Effector CD8-positive, alpha-beta T cell (primary cell): Measurements from ENCODE around the gene SLC37A1.
A peak's percentile ranks its signal among the peaks of the same experiment; 100 is the strongest.

ENCODE experiments used
- DNase-seq: peaks from one replicate; lab custom pipeline; 2025; lab: John Stamatoyannopoulos, UW

SLC37A1 gene

DNA sequence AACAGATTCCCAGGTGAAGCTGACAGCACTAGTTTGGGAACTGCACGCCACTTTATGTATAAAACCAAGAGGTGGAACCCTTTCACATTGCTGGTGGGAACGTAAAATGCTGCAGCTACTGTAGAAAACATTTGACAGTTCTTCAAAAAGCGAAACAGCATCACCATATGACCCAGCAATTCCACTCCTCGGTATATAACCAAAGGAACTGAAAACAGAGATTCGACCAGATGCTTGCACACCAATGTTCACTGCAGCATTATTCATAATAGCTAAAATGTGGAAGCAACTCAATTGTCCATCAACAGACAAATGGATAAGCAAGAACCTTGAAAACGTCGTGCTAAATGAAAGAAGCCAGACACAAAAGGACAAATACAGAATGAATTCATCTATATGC lies 35.1 kb upstream of the SLC37A1 start:
- no peak for DNase-seq

- no peak for DNase-seq
These were observed 34.1 kb upstream of the SLC37A1 start for GRCh38 chr21:42479582-42479981.

DNA sequence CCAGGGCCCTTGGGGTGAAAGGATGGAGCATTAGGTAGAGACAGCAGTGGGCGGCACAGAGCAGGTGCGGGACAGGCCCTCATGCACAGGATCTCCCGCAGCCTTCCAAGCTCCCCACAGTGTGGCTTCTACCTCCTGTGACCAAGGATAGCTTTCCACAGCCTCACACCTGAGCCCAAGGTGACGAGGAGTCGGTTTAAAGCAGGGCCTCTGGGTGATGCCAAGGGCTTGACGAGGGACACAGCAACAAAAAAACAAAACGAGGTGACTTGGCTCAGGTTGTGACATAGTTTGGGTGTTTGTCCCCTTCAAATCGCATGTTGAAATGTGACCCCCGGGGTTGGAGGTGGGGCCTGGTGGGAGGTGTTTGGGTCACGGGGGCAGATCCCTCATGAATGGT lies 32.9 kb upstream of the SLC37A1 start:
- no peak for DNase-seq

DNA sequence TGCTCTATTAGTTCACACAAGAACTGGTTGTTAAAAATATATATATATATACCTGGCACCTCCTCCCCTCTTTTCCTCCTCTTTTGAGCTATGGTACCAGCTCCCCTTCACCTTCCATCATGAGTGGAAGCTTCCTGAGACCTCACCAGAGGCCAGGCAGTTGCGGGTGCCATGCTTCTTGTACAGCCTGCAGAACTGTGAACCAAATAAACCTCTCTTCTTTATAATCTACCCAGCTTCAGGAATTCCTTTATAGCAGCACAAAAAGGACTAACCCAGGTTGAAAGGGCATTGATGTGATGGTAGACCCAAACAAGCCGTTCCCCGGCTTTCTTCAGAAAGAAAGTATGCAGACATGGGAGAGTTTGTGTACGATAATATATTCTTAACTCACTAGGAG lies 32.5 kb upstream of the SLC37A1 start:
- no peak for DNase-seq

- no peak for DNase-seq
These were observed 28.7 kb upstream of the SLC37A1 start for GRCh38 chr21:42484966-42485365.

GRCh38 chr21:42486072-42486471 lies 27.6 kb upstream of the SLC37A1 start:
- DNase-seq = no peak

DNA sequence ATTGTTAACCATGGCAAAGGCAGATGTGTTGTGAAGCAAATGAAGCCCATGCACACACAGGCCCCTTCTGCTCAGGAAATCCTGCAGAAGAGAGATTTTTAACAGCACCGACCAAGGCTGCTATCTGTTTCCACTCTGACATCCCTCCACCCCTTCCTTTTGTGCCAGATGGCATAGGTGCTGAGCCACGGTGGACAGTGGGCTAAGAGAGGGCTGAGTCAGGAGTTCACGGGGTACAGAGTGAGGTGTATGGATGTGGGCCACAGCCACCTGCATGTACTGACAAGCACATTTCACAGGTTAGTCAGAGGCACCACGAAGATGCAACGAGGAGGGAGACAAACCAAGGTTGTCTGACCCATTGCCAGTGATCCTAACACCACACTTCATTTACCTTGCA lies 27.1 kb upstream of the SLC37A1 start:
- DNase-seq = no peak

DNA sequence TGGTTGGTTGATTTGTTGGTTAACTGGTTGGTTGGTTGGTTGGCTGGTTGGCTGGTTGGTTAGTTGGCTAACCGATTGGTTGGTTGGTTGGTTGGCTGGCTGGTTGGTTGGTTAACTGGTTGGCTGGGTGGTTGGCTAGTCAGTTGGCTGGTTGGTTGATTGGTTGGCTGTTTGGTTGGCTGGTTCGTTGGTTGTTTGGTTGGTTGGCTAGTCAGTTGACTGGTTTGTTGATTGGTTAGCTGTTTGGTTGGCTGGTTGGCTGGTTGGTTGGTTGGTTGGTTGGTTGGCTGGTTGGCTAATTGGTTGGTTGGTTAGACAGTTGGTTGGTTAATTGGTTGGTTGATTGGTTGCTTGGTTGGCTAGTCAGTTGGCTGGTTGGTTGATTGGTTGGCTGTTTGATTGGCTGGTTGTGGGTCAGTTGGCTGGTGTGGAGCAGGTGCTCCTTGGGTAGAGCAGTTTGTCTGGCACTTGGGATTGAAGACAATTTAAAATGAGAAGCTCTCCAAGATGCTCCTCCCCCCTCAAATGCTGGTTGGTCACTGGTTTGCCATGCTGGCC lies 24.6 kb upstream of the SLC37A1 start:
- no peak for DNase-seq

DNA sequence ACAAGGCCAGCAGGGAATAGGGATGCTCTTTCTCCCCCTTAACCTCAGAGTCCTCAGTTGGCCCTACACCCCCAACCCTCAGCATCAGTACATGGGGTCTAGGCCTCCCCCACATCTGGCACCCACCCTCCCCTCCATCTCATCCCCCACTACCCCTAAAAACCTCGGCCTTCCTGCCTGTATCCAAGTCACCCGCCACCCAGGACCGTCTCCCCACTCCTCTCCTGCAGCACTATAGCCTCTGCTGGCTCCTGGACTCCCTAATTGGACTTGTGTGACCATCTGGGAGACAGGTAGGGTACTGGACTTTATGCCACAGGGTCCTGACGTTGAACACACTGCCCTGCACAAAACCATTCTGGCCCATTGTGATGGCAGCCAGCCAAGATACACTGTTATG lies 23.7 kb upstream of the SLC37A1 start:
- no peak for DNase-seq

- no peak for DNase-seq
These were observed 22.9 kb upstream of the SLC37A1 start for GRCh38 chr21:42490720-42491119.

- DNase-seq = no peak
These were observed 22.3 kb upstream of the SLC37A1 start for GRCh38 chr21:42491328-42491727.

DNA sequence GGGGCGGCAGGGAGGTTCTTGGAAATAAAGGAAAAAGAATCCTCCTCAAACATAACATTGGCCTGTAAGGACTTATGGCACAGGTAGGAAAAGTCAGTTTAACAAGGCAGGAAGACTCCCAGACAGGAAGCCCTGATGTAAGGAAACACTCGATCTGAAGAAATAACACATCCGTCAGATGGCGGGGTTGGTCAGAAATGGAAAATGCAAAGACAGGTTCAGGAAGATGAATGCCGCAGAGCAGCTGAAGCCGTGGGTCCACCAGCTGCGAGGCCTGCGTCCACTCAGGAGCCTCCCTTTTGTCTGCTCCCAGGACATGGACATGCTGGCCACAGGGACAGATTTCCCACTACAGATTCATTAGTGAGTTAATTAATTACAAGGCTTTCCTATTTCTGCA lies 21.5 kb upstream of the SLC37A1 start:
- no peak for DNase-seq

GRCh38 chr21:42493109-42494060 lies 20.3 kb upstream of the SLC37A1 start:
- DNase-seq = no peak

GRCh38 chr21:42495027-42495426 lies 18.6 kb upstream of the SLC37A1 start:
- DNase-seq = no peak

DNA sequence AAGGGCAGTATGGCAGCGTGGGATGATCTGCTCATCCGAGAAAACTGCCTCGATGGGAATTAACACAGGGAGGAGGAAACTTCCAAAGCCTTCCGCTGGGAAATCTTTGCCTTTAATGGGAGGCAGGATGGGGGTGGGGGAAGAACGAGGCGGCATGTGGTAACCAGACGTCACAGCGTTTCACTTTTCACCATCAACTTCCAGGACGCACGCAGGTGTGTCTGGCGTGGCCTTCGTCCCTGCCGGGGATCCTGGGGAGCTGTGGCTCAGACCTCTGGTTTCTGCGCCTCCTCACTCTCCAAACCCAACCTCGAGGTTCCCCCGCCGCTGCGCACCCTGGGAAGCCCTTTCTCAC lies 17.9 kb upstream of the SLC37A1 start:
- DNase-seq = no peak

DNA sequence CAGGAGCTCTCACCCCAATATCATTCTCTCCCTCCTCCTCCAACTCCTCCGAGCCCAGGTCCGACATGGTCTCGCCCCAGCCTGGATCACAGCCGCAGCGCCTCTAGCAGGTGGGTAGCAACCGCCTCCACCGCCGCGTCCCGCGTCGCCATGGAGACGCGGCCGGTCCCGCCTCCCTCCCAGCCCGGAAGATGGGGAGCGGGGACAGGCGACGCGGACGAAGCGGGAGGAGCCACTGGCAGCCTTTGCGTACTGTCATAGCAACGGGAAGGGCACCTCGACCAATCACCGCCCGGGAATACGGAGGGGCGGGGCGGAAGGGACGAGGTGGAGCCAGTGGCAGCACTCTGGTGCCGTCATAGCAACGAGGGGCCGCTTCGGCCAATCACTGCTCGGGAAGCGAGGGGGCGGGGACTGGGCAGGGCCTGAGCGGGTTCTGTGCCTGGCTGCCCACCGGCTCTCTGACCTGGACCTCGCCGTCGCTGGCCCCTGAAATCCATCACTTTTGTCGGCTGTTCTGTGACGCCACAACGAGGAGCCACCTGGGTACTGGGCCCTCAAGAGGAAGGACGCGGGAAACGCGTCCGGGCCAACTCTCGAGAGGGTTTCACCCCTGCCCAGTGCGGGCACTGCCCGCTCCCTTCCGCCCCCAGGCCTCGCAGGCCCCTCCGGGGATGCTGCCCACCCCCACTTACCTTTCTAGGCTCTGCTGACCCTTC lies 17.4 kb upstream of the SLC37A1 start, which contains the start of gene RSPH1:
RSPH1 (minus strand) TSS at position 105 of the 719 bp plus-strand sequence; CDS start at position 67, 38 bp downstream.
- DNase-seq = peak; percentile 99

DNA sequence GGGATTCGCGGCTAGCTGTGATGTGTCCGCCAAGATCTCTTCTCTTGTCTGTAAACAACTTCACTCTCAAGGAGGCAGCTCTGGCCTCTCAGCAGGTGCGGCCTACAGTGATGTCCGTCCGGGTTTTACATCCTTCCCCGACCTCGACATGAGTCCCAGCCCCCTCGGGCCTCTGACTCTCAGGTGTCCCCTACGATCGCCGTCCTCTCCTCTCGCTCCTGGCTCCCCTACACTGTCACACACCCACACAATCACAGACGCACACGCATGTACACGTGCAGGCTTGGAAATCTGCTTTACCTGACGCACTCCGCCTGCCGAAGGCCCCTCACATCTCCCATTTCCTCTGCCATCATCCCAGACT lies 16.8 kb upstream of the SLC37A1 start:
- DNase-seq = no peak

DNA sequence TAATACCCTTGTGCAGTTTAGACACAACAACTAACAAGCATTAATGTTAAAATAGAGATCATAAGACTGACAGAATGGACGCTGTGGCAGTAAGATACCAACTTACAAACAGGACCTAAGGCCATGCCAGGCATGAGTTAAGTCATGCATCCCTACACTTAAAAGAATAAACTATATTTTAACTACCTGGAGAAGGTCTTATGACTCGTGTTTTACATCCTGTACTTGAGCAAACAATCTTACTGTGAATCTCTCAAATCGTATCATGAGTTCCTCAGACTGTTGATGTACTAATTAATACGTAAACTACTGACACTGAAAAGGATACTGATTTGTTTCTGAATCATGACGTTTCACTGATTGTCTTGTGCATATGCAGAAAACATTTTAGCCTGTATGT lies 15.6 kb upstream of the SLC37A1 start:
- DNase-seq = no peak

DNA sequence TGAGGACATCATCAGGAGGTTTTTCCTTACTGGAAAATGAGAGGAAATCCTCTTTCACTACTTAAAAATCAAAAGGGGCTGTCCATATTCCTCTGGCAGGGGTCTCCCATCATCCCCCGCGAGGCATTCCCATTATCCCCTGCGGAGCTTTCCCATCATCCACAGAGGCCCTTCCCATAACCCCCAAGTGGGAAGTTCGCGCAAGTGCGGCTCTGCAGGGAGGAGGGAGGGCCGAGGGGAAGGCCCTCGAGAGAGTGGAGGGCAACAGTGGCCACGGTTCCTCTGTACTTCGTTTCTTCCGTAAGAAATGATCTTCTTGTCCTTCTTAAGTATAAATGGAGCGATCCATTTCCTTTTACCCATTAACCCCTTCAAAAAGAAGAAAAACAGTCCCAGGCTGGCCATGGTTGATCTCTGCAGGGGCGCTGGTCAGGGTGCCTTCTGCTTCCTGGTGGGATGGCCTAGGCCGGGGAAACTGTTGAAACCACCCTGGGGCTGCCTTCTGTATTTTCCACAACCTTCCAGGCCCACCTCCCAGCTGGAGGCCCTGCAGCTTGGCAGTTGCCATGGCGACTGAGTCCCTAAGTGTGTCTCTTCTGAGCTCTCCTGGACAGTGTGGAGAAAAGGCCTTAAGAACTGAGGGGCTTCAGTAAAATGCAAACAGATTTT lies 14.1 kb upstream of the SLC37A1 start:
- no peak for DNase-seq

DNA sequence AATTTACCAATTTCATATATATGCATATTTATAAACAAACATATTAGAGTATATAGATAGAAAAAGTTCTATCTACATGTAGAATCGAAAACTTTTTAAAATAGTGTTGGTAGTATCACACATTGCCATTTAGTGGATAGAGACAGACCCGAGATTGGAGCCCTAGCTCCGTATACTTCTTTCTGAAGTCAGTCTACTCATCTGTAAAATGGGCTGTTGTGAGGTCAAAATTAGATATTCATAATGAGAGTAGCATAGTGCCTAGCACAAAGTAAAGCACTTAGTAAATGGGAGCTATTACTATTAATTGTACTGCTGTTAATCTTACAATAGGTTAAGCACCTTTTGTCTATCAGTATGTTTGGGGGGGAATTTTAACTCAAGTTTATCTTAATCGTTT lies 13.4 kb upstream of the SLC37A1 start:
- no peak for DNase-seq

GRCh38 chr21:42500736-42501135 lies 12.9 kb upstream of the SLC37A1 start:
- DNase-seq = no peak

DNA sequence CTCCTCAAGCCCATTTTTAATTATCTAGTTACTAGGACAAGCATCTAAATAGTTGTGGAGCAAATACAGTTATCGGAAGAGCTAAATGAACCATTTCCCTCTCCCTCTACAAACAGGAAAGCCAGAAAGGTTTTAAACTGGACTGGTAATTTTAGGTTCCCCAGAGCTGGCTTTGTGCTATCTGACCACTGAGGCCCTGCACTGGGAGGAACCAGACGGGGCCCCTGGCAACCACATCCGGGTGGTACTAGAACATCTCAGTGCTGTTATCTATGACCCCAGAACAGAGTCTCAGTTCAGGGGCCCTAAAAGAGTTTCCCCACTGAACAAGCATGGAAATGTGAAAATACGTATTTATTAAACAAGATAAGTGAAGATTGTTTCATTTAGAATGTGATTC lies 9.9 kb upstream of the SLC37A1 start:
- DNase-seq = no peak
